ENCODE measurements around the gene MAP3K5. TPM values are rescaled to one million over a fixed set of nuclear protein-coding genes. Genes with fewer than 3 reads are reported as not detected.

Gene MAP3K5
- total and polyA plus RNA-seq, 9 of the 15 experiments (the other 6 are each of a cell fraction or from before 2014, with no cell fraction given): 2.2 to 13.0 (median 9.9) TPM

- Histone ChIP-seq H3K9me3 (replicated peaks; ENCODE audit: control insufficient read depth, insufficient read depth, low read depth, low read length) (no peaks in the 10 kb centered on the region), H3K79me2 (ENCODE audit: control insufficient read depth, insufficient read depth, low read length) (peaks cover 77% of the 10 kb centered on the region), H4K20me1 (replicated peaks; ENCODE audit: control insufficient read depth, insufficient read depth, low read length) (no peaks in the 10 kb centered on the region), H3K9me1 (ENCODE audit: control insufficient read depth, insufficient read depth, low read length) (no peaks in the 10 kb centered on the region), H3K36me3 (ENCODE audit: control insufficient read depth, insufficient read depth, low read length) (no peaks in the 10 kb centered on the region), H3K27me3 (ENCODE audit: control insufficient read depth in 2 of 2, insufficient read depth in 2 of 2, low read length in 2 of 2) (no peaks in the 10 kb centered on the region), H2AFZ (ENCODE audit: low read depth, low read length) (no peak overlapping the region), H3K9ac (ENCODE audit: insufficient read depth in 1 of 2, low read depth in 2 of 2, low read length in 2 of 2) (no peak overlapping the region), H3K4me2 (ENCODE audit: insufficient read depth, low read length) (no peak overlapping the region), H3K4me1 (replicated peaks in 1 of 2; ENCODE audit: control insufficient read depth in 2 of 2, insufficient read depth in 2 of 2, low read length in 2 of 2) (peaks cover 0 to 26% of the 10 kb centered on the region in 2 experiments; a peak in 3 of 5 replicates), H3K4me3 (no peak overlapping the region), H3K27ac (ENCODE audit: extremely low read depth, low read depth, low read length) (no peak overlapping the region)
- no peak for DNase-seq (ENCODE audit: extremely low read depth in 1 of 4, low spot score in 3 of 4)
- TF ChIP-seq ZBED1 (IDR thresholded peaks at IDR 0.05) (no peak), MYNN (IDR thresholded peaks at IDR 0.05) (no peak), MYNN (CRISPR knock-in tag; IDR thresholded peaks at IDR 0.05) (no peak), KDM4B (IDR thresholded peaks at IDR 0.05; ENCODE audit: borderline replicate concordance in 2 of 2, low read depth in 1 of 2) (no peak), YBX1 (IDR thresholded peaks at IDR 0.05) (no peak), CUX1 (CRISPR knock-in tag; IDR thresholded peaks at IDR 0.05) (no peak), ZNF395 (CRISPR knock-in tag; IDR thresholded peaks at IDR 0.05) (no peak), YY1 (IDR thresholded peaks at IDR 0.05; ENCODE audit: borderline replicate concordance in 1 of 3, control insufficient read depth in 1 of 3, extremely low read depth in 1 of 3, insufficient read depth in 3 of 3, insufficient read length in 1 of 3, insufficient replicate concordance in 2 of 3, low read depth in 1 of 3, low read length in 2 of 3) (no peak), EP400 (IDR thresholded peaks at IDR 0.05) (no peak)
- in situ Hi-C loops (cut with MboI): no loop called here
- POLR2A ChIA-PET: interaction anchor here (1.0 kb wide), 1 partner anchor 23 kb away, joined by 3 read pairs; no protein-coding TSS in a partner anchor
- CTCF ChIA-PET (ENCODE audit: low intra/inter-chr PET ratio): no interaction called here
- no peak for FAIRE-seq
- no peak for ATAC-seq
- no TSS peak for BruUV-seq (replicated peaks)
- WGBS (ENCODE audit: insufficient coverage, low coverage, missing lambda C conversion rate): 34% methylated on average over 3 of the region's 3 CpGs
- intact Hi-C loops (cut with micrococcal nuclease): no loop called here
Measured at GRCh38 chr6:136777651-136778050, 14.6 kb downstream of the MAP3K5 start.
